ENCODE data around the gene HMCN1.

DNA sequence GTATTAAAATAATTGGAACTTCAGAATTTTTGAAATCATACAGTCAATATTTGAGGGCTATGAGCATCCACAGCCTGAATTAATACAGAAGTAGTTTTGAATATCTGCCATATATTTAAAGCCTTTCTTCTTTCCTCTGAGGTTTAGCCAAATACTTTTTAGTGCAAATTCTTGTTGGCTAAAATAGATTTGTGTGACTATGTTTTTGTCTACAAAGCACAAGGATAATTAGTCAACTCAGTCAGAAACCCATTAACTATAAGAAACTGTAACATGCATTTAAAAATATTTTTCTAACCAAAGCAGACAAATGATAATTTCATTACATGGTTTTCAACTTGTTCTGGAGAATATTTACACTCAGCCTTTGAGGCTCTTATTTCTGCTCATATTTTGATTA is 408.7 kb downstream of the HMCN1 start:
- TF ChIP-seq, protein P1, sequence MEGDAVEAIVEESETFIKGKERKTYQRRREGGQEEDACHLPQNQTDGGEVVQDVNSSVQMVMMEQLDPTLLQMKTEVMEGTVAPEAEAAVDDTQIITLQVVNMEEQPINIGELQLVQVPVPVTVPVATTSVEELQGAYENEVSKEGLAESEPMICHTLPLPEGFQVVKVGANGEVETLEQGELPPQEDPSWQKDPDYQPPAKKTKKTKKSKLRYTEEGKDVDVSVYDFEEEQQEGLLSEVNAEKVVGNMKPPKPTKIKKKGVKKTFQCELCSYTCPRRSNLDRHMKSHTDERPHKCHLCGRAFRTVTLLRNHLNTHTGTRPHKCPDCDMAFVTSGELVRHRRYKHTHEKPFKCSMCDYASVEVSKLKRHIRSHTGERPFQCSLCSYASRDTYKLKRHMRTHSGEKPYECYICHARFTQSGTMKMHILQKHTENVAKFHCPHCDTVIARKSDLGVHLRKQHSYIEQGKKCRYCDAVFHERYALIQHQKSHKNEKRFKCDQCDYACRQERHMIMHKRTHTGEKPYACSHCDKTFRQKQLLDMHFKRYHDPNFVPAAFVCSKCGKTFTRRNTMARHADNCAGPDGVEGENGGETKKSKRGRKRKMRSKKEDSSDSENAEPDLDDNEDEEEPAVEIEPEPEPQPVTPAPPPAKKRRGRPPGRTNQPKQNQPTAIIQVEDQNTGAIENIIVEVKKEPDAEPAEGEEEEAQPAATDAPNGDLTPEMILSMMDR (conservative IDR thresholded peaks at IDR 0.05; ENCODE audit: low read depth in 2 of 2): no peak
- TF ChIP-seq EZH2phosphoT487 (IDR thresholded peaks at IDR 0.05; ENCODE audit: unreplicated experiment) (no peak), EZH2 (IDR thresholded peaks at IDR 0.05; ENCODE audit: low read depth, unreplicated experiment) (no peak), POLR2AphosphoS5 (IDR thresholded peaks at IDR 0.05; ENCODE audit: low read depth) (no peak), STAT1 (IDR thresholded peaks at IDR 0.05; ENCODE audit: unreplicated experiment) (no peak), CREB1 (CRISPR knock-in tag; IDR thresholded peaks at IDR 0.05; ENCODE audit: low read depth) (no peak), ZNF331 (CRISPR knock-in tag; IDR thresholded peaks at IDR 0.05; ENCODE audit: low read depth) (no peak)
- TF ChIP-seq, protein P2, sequence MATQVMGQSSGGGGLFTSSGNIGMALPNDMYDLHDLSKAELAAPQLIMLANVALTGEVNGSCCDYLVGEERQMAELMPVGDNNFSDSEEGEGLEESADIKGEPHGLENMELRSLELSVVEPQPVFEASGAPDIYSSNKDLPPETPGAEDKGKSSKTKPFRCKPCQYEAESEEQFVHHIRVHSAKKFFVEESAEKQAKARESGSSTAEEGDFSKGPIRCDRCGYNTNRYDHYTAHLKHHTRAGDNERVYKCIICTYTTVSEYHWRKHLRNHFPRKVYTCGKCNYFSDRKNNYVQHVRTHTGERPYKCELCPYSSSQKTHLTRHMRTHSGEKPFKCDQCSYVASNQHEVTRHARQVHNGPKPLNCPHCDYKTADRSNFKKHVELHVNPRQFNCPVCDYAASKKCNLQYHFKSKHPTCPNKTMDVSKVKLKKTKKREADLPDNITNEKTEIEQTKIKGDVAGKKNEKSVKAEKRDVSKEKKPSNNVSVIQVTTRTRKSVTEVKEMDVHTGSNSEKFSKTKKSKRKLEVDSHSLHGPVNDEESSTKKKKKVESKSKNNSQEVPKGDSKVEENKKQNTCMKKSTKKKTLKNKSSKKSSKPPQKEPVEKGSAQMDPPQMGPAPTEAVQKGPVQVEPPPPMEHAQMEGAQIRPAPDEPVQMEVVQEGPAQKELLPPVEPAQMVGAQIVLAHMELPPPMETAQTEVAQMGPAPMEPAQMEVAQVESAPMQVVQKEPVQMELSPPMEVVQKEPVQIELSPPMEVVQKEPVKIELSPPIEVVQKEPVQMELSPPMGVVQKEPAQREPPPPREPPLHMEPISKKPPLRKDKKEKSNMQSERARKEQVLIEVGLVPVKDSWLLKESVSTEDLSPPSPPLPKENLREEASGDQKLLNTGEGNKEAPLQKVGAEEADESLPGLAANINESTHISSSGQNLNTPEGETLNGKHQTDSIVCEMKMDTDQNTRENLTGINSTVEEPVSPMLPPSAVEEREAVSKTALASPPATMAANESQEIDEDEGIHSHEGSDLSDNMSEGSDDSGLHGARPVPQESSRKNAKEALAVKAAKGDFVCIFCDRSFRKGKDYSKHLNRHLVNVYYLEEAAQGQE (IDR thresholded peaks at IDR 0.05; ENCODE audit: unreplicated experiment): no peak
- TF ChIP-seq, protein P3, sequence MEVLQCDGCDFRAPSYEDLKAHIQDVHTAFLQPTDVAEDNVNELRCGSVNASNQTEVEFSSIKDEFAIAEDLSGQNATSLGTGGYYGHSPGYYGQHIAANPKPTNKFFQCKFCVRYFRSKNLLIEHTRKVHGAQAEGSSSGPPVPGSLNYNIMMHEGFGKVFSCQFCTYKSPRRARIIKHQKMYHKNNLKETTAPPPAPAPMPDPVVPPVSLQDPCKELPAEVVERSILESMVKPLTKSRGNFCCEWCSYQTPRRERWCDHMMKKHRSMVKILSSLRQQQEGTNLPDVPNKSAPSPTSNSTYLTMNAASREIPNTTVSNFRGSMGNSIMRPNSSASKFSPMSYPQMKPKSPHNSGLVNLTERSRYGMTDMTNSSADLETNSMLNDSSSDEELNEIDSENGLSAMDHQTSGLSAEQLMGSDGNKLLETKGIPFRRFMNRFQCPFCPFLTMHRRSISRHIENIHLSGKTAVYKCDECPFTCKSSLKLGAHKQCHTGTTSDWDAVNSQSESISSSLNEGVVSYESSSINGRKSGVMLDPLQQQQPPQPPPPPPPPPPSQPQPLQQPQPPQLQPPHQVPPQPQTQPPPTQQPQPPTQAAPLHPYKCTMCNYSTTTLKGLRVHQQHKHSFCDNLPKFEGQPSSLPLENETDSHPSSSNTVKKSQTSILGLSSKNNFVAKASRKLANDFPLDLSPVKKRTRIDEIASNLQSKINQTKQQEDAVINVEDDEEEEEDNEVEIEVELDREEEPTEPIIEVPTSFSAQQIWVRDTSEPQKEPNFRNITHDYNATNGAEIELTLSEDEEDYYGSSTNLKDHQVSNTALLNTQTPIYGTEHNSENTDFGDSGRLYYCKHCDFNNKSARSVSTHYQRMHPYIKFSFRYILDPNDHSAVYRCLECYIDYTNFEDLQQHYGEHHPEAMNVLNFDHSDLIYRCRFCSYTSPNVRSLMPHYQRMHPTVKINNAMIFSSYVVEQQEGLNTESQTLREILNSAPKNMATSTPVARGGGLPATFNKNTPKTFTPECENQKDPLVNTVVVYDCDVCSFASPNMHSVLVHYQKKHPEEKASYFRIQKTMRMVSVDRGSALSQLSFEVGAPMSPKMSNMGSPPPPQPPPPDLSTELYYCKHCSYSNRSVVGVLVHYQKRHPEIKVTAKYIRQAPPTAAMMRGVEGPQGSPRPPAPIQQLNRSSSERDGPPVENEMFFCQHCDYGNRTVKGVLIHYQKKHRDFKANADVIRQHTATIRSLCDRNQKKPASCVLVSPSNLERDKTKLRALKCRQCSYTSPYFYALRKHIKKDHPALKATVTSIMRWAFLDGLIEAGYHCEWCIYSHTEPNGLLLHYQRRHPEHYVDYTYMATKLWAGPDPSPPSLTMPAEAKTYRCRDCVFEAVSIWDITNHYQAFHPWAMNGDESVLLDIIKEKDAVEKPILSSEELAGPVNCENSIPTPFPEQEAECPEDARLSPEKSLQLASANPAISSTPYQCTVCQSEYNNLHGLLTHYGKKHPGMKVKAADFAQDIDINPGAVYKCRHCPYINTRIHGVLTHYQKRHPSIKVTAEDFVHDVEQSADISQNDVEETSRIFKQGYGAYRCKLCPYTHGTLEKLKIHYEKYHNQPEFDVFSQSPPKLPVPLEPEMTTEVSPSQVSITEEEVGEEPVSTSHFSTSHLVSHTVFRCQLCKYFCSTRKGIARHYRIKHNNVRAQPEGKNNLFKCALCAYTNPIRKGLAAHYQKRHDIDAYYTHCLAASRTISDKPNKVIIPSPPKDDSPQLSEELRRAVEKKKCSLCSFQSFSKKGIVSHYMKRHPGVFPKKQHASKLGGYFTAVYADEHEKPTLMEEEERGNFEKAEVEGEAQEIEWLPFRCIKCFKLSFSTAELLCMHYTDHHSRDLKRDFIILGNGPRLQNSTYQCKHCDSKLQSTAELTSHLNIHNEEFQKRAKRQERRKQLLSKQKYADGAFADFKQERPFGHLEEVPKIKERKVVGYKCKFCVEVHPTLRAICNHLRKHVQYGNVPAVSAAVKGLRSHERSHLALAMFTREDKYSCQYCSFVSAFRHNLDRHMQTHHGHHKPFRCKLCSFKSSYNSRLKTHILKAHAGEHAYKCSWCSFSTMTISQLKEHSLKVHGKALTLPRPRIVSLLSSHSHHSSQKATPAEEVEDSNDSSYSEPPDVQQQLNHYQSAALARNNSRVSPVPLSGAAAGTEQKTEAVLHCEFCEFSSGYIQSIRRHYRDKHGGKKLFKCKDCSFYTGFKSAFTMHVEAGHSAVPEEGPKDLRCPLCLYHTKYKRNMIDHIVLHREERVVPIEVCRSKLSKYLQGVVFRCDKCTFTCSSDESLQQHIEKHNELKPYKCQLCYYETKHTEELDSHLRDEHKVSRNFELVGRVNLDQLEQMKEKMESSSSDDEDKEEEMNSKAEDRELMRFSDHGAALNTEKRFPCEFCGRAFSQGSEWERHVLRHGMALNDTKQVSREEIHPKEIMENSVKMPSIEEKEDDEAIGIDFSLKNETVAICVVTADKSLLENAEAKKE (CRISPR knock-in tag; IDR thresholded peaks at IDR 0.05): no peak
